ENCODE data around the gene LONP1. TPM values are rescaled to one million over a fixed set of nuclear protein-coding genes. Genes with fewer than 3 reads are reported as not detected.

Gene LONP1
- total RNA-seq, 2 experiments from 2014 or later: 114 to 129 TPM

DNA sequence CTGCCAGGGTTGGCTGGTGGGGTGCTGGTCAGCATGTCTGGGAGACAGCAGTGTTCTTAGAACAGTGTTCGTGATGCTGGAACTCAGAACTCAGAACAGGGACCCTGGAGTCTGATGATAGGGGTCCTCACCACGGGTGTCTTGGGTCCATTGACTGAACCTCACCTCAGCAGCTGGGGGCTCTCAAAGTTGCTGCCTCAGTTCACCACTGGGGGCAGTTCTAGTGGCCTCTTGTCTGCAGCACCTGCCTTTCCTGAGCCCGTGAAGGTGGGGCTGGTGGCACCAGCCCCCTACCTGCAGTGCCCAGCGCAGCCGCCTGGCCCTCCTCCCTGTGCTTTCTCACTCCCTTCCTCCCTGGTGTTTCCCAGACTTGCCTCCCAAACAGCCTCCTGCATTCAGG is 68.6 kb downstream of the LONP1 start:
- H3K4me3 Mint-ChIP-seq: no peak overlapping the region
- ATAC-seq: no peak
- H3K4me1 Mint-ChIP-seq (ENCODE audit: low read depth): no peaks in the 10 kb centered on the region
- H3K27me3 Mint-ChIP-seq (ENCODE audit: low read depth): no peaks in the 10 kb centered on the region
- H3K9me3 Mint-ChIP-seq (ENCODE audit: insufficient read depth): no peaks in the 10 kb centered on the region
- peaks cover 76% of the 10 kb centered on the region for H3K36me3 Mint-ChIP-seq (ENCODE audit: low read depth)
- H3K27ac Mint-ChIP-seq: no peak overlapping the region
- CTCF ChIA-PET: no interaction called here
- no peak for DNase-seq
- POLR2A ChIA-PET: no interaction called here

DNA sequence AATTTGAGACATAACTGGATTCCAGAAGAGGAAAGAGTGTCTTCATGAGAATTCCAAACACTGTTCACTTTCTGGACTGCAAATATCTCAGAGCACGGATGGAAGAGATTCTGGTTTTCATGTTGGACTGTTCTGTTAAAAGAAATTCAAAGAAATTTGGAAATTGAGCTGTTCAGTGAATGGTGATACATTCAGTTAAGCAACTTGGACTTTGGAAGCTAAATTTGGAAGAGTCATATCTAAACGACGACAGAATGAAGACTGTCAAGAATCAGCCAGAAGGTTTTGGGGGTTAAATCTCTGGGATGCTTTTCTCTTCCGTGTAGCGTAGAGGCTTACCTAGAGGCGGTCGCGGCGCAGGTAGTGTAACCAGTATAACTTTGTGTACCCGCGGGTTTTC is 71.5 kb downstream of the LONP1 start:
- ChIA-PET POLR2A (no interaction called here), CTCF (no interaction called here)
- peaks cover 80% of the 10 kb centered on the region for H3K36me3 Mint-ChIP-seq (ENCODE audit: low read depth)
- H3K4me1 Mint-ChIP-seq (ENCODE audit: low read depth): no peaks in the 10 kb centered on the region
- no peak for DNase-seq
- no peaks in the 10 kb centered on the region for H3K27me3 Mint-ChIP-seq (ENCODE audit: low read depth)
- H3K4me3 Mint-ChIP-seq: no peak overlapping the region
- H3K9me3 Mint-ChIP-seq (ENCODE audit: insufficient read depth): no peaks in the 10 kb centered on the region
- ATAC-seq: no peak
- no peak overlapping the region for H3K27ac Mint-ChIP-seq

DNA sequence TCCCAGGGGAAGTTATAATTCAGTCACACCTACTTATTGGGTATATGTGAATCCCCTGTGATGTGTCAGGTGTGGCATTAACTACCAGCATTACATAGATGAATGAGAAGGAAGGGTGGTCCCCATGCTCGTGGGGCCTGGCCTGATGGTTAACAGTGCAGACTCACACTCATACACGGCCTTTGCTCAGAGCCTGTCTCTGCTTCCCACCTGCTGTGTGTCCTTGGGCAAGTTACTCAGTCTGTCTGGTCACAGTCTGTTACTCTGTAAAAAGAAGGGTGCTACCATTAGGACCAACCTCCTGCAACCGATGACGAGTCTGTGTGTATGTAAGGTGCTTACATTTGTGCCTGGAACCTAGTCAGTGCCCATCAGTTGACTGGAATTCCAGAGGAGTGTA is 73.2 kb downstream of the LONP1 start:
- Mint-ChIP-seq H3K27me3 (ENCODE audit: low read depth) (no peaks in the 10 kb centered on the region), H3K9me3 (ENCODE audit: insufficient read depth) (no peaks in the 10 kb centered on the region), H3K36me3 (ENCODE audit: low read depth) (peaks cover 81% of the 10 kb centered on the region), H3K4me1 (ENCODE audit: low read depth) (peaks cover 8% of the 10 kb centered on the region), H3K4me3 (no peak overlapping the region), H3K27ac (peak overlapping the region; percentile 30)
- ChIA-PET CTCF (no interaction called here), POLR2A (no interaction called here)
- ATAC-seq (no peak), DNase-seq (no peak)

DNA sequence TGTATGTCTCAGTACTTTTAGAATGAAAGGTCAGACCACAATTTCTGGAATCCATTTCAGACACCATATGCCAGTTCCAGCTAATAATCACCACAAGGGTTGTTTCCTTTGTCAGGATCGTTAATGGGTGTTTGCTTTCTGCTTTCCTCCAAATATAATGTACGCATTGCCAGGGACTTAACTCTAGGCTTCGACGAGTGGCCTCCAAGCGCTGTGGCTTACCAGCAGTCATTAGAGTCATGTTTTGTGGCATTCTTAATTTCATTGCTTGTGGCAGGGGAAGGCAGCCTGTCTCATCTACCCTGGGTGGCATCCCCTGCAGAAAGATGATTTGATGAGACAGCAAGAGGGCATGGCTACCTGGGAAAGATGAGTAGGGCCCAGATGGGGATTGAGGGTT is 74.5 kb downstream of the LONP1 start:
- POLR2A ChIA-PET: no interaction called here
- Mint-ChIP-seq H3K9me3 (ENCODE audit: insufficient read depth) (no peaks in the 10 kb centered on the region), H3K27ac (no peak overlapping the region), H3K4me3 (no peak overlapping the region), H3K4me1 (ENCODE audit: low read depth) (peaks cover 12% of the 10 kb centered on the region), H3K36me3 (ENCODE audit: low read depth) (peaks cover 80% of the 10 kb centered on the region), H3K27me3 (ENCODE audit: low read depth) (no peaks in the 10 kb centered on the region)
- no peak for ATAC-seq
- CTCF ChIA-PET: no interaction called here
- DNase-seq: no peak

DNA sequence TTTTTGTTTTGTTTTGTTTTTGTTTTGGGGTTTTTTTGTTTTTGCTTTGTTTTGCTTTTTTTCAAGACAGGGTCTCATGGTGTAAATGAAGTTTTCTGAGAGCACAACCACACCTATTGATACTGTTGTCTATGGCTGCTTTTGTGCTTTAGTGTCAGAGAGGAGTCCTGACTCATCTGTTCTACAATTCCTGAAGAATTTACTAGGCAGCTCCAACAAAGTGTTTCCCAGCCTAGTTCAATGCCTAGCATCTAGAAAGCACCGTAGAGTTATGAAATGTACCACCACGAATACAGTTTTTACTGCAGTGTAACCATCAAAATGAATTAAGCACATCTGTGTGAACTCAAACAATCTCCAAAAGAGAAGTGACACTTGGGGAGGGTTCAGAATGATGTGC is 75.9 kb downstream of the LONP1 start:
- ATAC-seq (no peak), DNase-seq (no peak)
- ChIA-PET CTCF (no interaction called here), POLR2A (no interaction called here)
- peaks cover 74% of the 10 kb centered on the region for H3K36me3 Mint-ChIP-seq (ENCODE audit: low read depth)
- peaks cover 14% of the 10 kb centered on the region for H3K4me1 Mint-ChIP-seq (ENCODE audit: low read depth)
- no peak overlapping the region for H3K4me3 Mint-ChIP-seq
- H3K9me3 Mint-ChIP-seq (ENCODE audit: insufficient read depth): no peaks in the 10 kb centered on the region
- peak overlapping the region; percentile 26 for H3K27ac Mint-ChIP-seq
- H3K27me3 Mint-ChIP-seq (ENCODE audit: low read depth): no peaks in the 10 kb centered on the region

DNA sequence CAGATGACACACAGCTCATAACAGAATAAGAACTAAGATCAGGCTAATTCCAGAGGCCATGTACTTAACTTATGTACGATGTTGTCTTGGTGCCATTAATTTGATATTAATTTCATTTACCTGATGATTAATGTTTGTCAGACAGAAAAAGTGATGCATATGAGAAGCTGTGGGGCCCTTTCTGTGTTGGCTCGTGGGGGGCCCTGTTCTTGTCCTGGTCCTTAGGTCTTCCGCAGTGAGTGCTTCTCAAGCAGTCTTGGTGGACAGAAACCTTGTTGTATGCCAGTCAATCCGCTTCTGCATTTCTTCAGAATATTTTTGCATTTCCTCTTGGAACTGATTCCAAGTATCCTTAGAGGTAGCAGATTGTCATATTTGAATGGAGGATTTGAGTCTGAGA is 76.9 kb downstream of the LONP1 start:
- peaks cover 14% of the 10 kb centered on the region for H3K4me1 Mint-ChIP-seq (ENCODE audit: low read depth)
- H3K4me3 Mint-ChIP-seq: no peak overlapping the region
- POLR2A ChIA-PET: no interaction called here
- no peak overlapping the region for H3K27ac Mint-ChIP-seq
- CTCF ChIA-PET: no interaction called here
- H3K36me3 Mint-ChIP-seq (ENCODE audit: low read depth): peaks cover 68% of the 10 kb centered on the region
- DNase-seq: no peak
- H3K9me3 Mint-ChIP-seq (ENCODE audit: insufficient read depth): no peaks in the 10 kb centered on the region
- no peak for ATAC-seq
- no peaks in the 10 kb centered on the region for H3K27me3 Mint-ChIP-seq (ENCODE audit: low read depth)

DNA sequence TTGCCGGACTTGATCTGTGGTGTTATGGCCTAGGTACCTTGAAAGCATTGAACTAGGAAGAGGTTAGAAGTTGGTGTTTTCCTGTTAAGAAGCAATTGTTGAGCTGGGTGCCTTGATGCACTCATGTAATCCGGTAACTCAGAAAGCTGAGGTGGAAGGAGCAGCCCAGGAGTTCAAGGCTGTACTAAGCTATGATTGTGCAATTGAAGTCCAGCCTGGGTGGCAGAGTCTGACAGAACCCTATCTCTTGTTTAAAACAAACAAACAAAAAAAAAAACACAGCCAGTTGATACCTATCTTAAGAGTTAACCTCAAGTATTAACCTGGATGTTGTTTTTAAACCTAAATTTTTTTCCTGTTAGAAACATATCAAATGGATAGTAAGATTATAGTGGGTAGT is 77.7 kb downstream of the LONP1 start:
- ATAC-seq: no peak
- Mint-ChIP-seq H3K4me1 (ENCODE audit: low read depth) (peaks cover 14% of the 10 kb centered on the region), H3K36me3 (ENCODE audit: low read depth) (peaks cover 65% of the 10 kb centered on the region), H3K9me3 (ENCODE audit: insufficient read depth) (no peaks in the 10 kb centered on the region), H3K27me3 (ENCODE audit: low read depth) (no peaks in the 10 kb centered on the region), H3K27ac (no peak overlapping the region), H3K4me3 (no peak overlapping the region)
- POLR2A ChIA-PET: interaction anchor here (1.6 kb wide), 1 partner anchor 19 kb away, joined by 7 read pairs; the partner anchor contains the start of genes SAFB and SAFB2
- CTCF ChIA-PET: no interaction called here
- DNase-seq: no peak

Other genes with a start within 250 kb of the LONP1 start
- under 1 TPM; 0.26 to 0.68 TPM for gene TINCR, start 152.2 kb downstream of the LONP1 start, total RNA-seq
- gene SAFB2, start 97.4 kb downstream of the LONP1 start, total RNA-seq: 10 to 100 TPM; 84.2 to 96.6 TPM
- 100 to 1,000 TPM; 116 to 134 TPM for gene SAFB, start 97.1 kb downstream of the LONP1 start, total RNA-seq
- gene MICOS13, start 39.6 kb downstream of the LONP1 start, total RNA-seq: 10 to 100 TPM; 53.1 to 55.1 TPM
- 1 to 10 TPM; 2.0 to 2.1 TPM for gene HSD11B1L, start 39.1 kb downstream of the LONP1 start, total RNA-seq
- gene RPL36, start 29.9 kb downstream of the LONP1 start, total RNA-seq: 100 to 1,000 TPM; 926 to 951 TPM
- gene CATSPERD, start 491 bp upstream of the LONP1 start, total RNA-seq: not detected
- 1 to 10 TPM; 5.7 to 6.0 TPM for gene PRR22, start 64.6 kb upstream of the LONP1 start, total RNA-seq
- 10 to 100 TPM; 56.6 to 66.3 TPM for gene DUS3L, start 71.0 kb upstream of the LONP1 start, total RNA-seq
- not detected for gene NRTN, start 84.9 kb upstream of the LONP1 start, total RNA-seq
- gene FUT6, start 119.6 kb upstream of the LONP1 start, total RNA-seq: under 1 TPM; 0.16 to 0.18 TPM
- not detected for gene FUT3, start 131.3 kb upstream of the LONP1 start, total RNA-seq
- not detected for gene FUT5, start 150.4 kb upstream of the LONP1 start, total RNA-seq
- gene NDUFA11, start 183.6 kb upstream of the LONP1 start, total RNA-seq: 100 to 1,000 TPM; 225 to 228 TPM
- gene VMAC, start 184.7 kb upstream of the LONP1 start, total RNA-seq: 1 to 10 TPM; 6.2 to 6.8 TPM
- 10 to 100 TPM; 11.4 to 12.0 TPM for gene CAPS, start 194.1 kb upstream of the LONP1 start, total RNA-seq